HFF-Myc (cell line): ENCODE results near the gene SLC1A3.

Experiments
- DNase-seq: peaks from one replicate; pipeline ENCODE4 v3.0.0-alpha.2; 2011; ENCODE audit warnings: low read depth; ENCODE audit errors: extremely low read depth
- H3K4me3 ChIP-seq: replicated peaks from 2 replicates; pipeline ENCODE4 v1.5.1; 2011; ENCODE audit warnings: low read depth, mild to moderate bottlenecking, control low read depth, low read length
- CTCF ChIP-seq: IDR thresholded peaks from 2 replicates; pipeline ENCODE4 v1.5.1; 2012; ENCODE audit warnings: mild to moderate bottlenecking, low read depth, low read length, control low read depth; ENCODE audit errors: missing control alignments

The SLC1A3 gene

GRCh38 chr5:36694351-36694750, 87.9 kb downstream of the SLC1A3 start:
- no peak for DNase-seq
- H3K4me3 ChIP-seq, result no peak overlapping the region
- no peak for TF ChIP-seq CTCF

- H3K4me3 ChIP-seq, result no peak overlapping the region
- TF ChIP-seq CTCF, result peak; percentile 83
- DNase-seq, result no peak
These were observed 89.8 kb downstream of the SLC1A3 start for GRCh38 chr5:36696059-36696673.

- no peak for DNase-seq
- TF ChIP-seq CTCF, result no peak
- H3K4me3 ChIP-seq, result no peak overlapping the region
These were observed 91.6 kb downstream of the SLC1A3 start for GRCh38 chr5:36698031-36698430.

GRCh38 chr5:36701085-36701698, 94.8 kb downstream of the SLC1A3 start:
- no peak for DNase-seq
- no peak overlapping the region for H3K4me3 ChIP-seq
- TF ChIP-seq CTCF, result no peak

GRCh38 chr5:36703245-36703860, 96.9 kb downstream of the SLC1A3 start:
- no peak for TF ChIP-seq CTCF
- DNase-seq, result no peak
- no peak overlapping the region for H3K4me3 ChIP-seq

GRCh38 chr5:36704131-36704530, 97.7 kb downstream of the SLC1A3 start:
- no peak for TF ChIP-seq CTCF
- no peak for DNase-seq
- no peak overlapping the region for H3K4me3 ChIP-seq
